ENCODE results near the gene GARIN5A.
A peak's percentile ranks its signal among the peaks of the same experiment; 100 is the strongest.

GARIN5A gene

DNA sequence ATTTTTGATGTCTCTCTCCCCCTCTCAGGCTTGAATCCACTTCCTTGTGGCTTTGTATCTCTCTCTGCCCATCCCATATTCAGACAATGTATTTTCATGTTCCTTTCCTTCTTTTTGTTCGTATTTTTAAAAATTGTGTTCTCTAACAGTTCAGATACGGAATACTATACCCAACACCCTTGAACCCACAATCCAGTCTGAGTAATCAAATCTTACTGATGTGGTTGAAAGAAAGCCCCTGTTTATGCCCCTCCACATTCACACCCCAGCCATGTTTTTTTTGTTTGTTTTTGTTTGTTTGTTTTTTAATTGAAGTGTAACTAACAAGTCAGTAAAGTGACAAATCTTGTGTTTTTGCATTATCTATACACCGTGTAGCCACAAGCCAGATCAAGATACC, 56.5 kb downstream of the GARIN5A start:
- Histone ChIP-seq H3K4me1 (ENCODE audit: control insufficient read depth, low read length) (peaks cover 76% of the 10 kb centered on the region), H3K9me2 (replicated peaks; ENCODE audit: control insufficient read depth, low read length) (no peaks in the 10 kb centered on the region), H3K79me2 (ENCODE audit: control insufficient read depth, low read length) (peaks cover 71% of the 10 kb centered on the region), H3K4me2 (ENCODE audit: low read length) (peak overlapping the region; percentile 97), H3K9me3 (ENCODE audit: control insufficient read depth, insufficient read depth, low read length) (no peaks in the 10 kb centered on the region), H3K4me3 (ENCODE audit: low read length) (peak overlapping the region; percentile 92), H4K20me1 (ENCODE audit: control insufficient read depth, insufficient read depth, low read depth, low read length) (peaks cover 18% of the 10 kb centered on the region; the same call in 1 of the 2 replicates), H3K36me3 (ENCODE audit: control insufficient read depth, low read length) (peaks cover 84% of the 10 kb centered on the region), H3K27me3 (ENCODE audit: control insufficient read depth, low read length) (no peaks in the 10 kb centered on the region), H3K27ac (ENCODE audit: low read depth, low read length) (peak overlapping the region; percentile 95), H3F3A (ENCODE audit: control insufficient read depth, insufficient read depth) (peaks cover 45% of the 10 kb centered on the region)
- TF ChIP-seq, protein P1, sequence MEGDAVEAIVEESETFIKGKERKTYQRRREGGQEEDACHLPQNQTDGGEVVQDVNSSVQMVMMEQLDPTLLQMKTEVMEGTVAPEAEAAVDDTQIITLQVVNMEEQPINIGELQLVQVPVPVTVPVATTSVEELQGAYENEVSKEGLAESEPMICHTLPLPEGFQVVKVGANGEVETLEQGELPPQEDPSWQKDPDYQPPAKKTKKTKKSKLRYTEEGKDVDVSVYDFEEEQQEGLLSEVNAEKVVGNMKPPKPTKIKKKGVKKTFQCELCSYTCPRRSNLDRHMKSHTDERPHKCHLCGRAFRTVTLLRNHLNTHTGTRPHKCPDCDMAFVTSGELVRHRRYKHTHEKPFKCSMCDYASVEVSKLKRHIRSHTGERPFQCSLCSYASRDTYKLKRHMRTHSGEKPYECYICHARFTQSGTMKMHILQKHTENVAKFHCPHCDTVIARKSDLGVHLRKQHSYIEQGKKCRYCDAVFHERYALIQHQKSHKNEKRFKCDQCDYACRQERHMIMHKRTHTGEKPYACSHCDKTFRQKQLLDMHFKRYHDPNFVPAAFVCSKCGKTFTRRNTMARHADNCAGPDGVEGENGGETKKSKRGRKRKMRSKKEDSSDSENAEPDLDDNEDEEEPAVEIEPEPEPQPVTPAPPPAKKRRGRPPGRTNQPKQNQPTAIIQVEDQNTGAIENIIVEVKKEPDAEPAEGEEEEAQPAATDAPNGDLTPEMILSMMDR (IDR thresholded peaks at IDR 0.05; ENCODE audit: low read depth, low read length, poor library complexity, severe bottlenecking), result no peak
- TF ChIP-seq EZH2phosphoT487 (IDR thresholded peaks at IDR 0.05; ENCODE audit: borderline replicate concordance, low read length), result no peak

DNA sequence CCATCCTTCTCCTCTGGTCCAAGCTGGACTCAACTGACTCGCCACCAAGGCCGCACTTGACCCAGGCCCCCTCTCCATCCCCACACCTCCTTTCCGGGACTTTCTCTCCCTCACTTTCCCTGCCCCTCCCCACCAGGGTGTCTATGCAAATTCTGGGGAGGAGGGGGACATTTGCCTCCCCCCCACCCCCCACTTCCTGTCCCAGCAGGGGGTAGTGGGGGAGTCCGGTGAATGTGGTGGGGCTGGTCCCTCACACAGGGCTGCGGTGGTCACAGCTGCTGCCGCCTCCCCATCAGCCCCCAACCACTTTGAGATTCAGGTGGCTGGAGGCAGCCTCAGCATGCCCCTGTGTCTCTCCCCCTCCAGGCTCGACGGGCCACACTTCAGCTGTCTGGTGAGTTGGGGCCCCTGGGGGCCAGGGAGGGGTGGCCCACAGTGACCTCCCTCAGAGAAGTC, 57.0 kb downstream of the GARIN5A start:
- peaks cover 81% of the 10 kb centered on the region for H3K4me1 ChIP-seq (ENCODE audit: control insufficient read depth, low read length)
- peaks cover 18% of the 10 kb centered on the region; the same call in 1 of the 2 replicates for H4K20me1 ChIP-seq (ENCODE audit: control insufficient read depth, insufficient read depth, low read depth, low read length)
- peak overlapping the region; percentile 97 for H3K4me2 ChIP-seq (ENCODE audit: low read length)
- peaks cover 86% of the 10 kb centered on the region for H3K36me3 ChIP-seq (ENCODE audit: control insufficient read depth, low read length)
- no peak for TF ChIP-seq EZH2phosphoT487 (IDR thresholded peaks at IDR 0.05; ENCODE audit: borderline replicate concordance, low read length)
- TF ChIP-seq, protein P1 (IDR thresholded peaks at IDR 0.05; ENCODE audit: low read depth, low read length, poor library complexity, severe bottlenecking), result no peak
- peak overlapping the region; percentile 95 for H3K27ac ChIP-seq (ENCODE audit: low read depth, low read length)
- no peaks in the 10 kb centered on the region for H3K9me3 ChIP-seq (ENCODE audit: control insufficient read depth, insufficient read depth, low read length)
- H3K79me2 ChIP-seq (ENCODE audit: control insufficient read depth, low read length), result peaks cover 71% of the 10 kb centered on the region
- peaks cover 48% of the 10 kb centered on the region for H3F3A ChIP-seq (ENCODE audit: control insufficient read depth, insufficient read depth)
- H3K27me3 ChIP-seq (ENCODE audit: control insufficient read depth, low read length), result no peaks in the 10 kb centered on the region
- H3K9me2 ChIP-seq (replicated peaks; ENCODE audit: control insufficient read depth, low read length), result no peaks in the 10 kb centered on the region
- peak overlapping the region; percentile 92 for H3K4me3 ChIP-seq (ENCODE audit: low read length)

DNA sequence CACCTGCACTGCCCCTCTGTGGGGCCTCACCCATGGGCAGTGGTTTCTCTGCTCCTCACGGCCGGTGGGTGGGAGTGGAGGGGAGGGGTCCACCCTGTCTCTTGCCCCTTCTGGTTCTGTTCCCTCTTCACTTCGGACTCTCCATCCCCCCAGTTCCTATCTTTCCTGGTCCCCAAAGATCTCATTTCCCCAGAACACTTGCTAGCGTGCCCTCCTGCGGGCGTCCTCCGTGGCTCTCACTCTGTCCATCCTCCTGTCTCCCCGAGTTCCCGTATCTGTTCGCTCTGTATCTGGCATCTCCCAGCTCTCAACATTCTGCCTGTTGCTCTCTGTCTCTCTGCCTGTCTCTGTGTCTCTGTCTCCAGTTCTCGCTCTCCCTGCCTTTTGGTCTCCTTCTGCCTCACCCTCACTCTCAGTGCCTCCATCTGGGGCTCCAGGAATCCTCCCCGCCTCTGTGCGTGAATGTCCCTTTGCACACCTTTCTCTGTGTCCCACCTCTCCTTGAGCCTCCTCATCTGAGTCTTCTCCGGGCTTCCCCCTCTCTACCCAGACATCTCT, 57.5 kb downstream of the GARIN5A start:
- Histone ChIP-seq H3K4me1 (ENCODE audit: control insufficient read depth, low read length) (peaks cover 85% of the 10 kb centered on the region), H3F3A (ENCODE audit: control insufficient read depth, insufficient read depth) (peaks cover 53% of the 10 kb centered on the region)

More for the DNA sequence above, 57.5 kb downstream of the GARIN5A start:
- Histone ChIP-seq H3K27ac (ENCODE audit: low read depth, low read length) (peak overlapping the region; percentile 95), H3K27me3 (ENCODE audit: control insufficient read depth, low read length) (no peaks in the 10 kb centered on the region), H4K20me1 (ENCODE audit: control insufficient read depth, insufficient read depth, low read depth, low read length) (peaks cover 18% of the 10 kb centered on the region; the same call in 1 of the 2 replicates), H3K36me3 (ENCODE audit: control insufficient read depth, low read length) (peaks cover 86% of the 10 kb centered on the region), H3K4me3 (ENCODE audit: low read length) (peak overlapping the region; percentile 92), H3K79me2 (ENCODE audit: control insufficient read depth, low read length) (peaks cover 70% of the 10 kb centered on the region), H3K4me2 (ENCODE audit: low read length) (peak overlapping the region; percentile 97), H3K9me3 (ENCODE audit: control insufficient read depth, insufficient read depth, low read length) (no peaks in the 10 kb centered on the region), H3K9me2 (replicated peaks; ENCODE audit: control insufficient read depth, low read length) (no peaks in the 10 kb centered on the region)
- no peak for TF ChIP-seq EZH2phosphoT487 (IDR thresholded peaks at IDR 0.05; ENCODE audit: borderline replicate concordance, low read length)
- TF ChIP-seq, protein P1 (IDR thresholded peaks at IDR 0.05; ENCODE audit: low read depth, low read length, poor library complexity, severe bottlenecking), result peak; percentile 22

Measured in DOHH2 (cell line).